ENCODE measurements around the gene PRPS2. TPM values are rescaled to one million over a fixed set of nuclear protein-coding genes. Genes with fewer than 3 reads are reported as not detected.
A peak's percentile ranks its signal among the peaks of the same experiment; 100 is the strongest.

Gene PRPS2
- 46.2 TPM for total RNA-seq

GRCh38 chrX:12791257-12792228 lies at the start of gene PRPS2:
PRPS2 (plus strand) TSS chrX:12791412; CDS start chrX:12791498, 86 bp downstream.
- Histone ChIP-seq H3K4me3 (peak within 1 kb of the TSS; percentile 57 to 87), H3K4me1 (no peaks in the 10 kb centered on the region), H3K27ac (peak within 1 kb of the TSS in 1 of 2 donors; percentile 53), H3K9me3 (no peaks in the 10 kb centered on the region), H3K27me3 (no peaks in the 10 kb centered on the region), H3K36me3 (no peaks in the 10 kb centered on the region)
- peak in 1 of 2 donors; percentile 78 for DNase-seq (ENCODE audit: low spot score in 2 of 2)
- intact Hi-C loops (cut with DNase I), result no loop called here
- TF ChIP-seq CTCF (IDR thresholded peaks at IDR 0.05), result no peak

DNA sequence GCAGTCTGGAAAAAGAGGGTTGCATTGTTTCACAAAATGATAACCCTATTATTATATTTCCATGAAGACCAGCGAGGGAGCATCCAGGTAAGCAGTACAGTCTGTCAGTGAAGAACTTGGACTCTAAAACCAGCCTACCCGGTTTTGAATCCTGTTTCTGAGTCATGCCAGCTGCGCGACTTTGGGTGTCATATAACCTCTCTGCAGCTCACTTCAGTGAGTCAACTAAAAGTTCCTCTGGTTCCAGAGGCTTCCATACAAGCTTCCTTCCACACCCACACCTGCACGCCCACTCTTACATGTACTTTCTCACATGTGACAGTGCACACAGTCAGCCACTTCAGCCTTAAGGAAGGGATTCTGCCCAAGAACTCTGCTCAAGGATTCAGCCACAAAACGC lies 49.8 kb upstream of the PRPS2 start:
- Histone ChIP-seq H3K27me3 (no peaks in the 10 kb centered on the region), H3K9me3 (no peaks in the 10 kb centered on the region), H3K4me3 (no peak overlapping the region), H3K4me1 (no peaks in the 10 kb centered on the region), H3K27ac (no peak overlapping the region), H3K36me3 (no peaks in the 10 kb centered on the region)
- TF ChIP-seq CTCF (IDR thresholded peaks at IDR 0.05), result no peak
- intact Hi-C loops (cut with DNase I), result no loop called here
- DNase-seq (ENCODE audit: low spot score in 2 of 2), result no peak

DNA sequence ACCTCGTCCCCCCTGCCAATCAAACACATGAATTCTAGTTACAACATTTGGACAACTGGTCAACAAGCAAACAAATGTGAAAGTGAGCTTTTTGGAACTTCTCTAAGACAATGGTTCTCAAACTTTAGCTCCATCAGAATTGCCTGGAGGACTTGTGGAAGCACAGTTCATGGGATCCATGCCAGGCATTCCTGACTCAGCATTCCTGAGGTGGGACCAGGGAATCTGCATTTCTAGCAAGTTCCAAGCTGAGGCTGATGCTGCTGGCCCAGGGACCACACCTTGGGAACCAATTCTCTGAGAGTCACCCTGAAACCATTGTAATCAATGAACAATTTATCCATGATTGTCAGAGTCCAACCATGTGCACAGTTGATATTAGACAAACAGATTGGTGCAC lies 43.8 kb upstream of the PRPS2 start:
- intact Hi-C loops (cut with DNase I), result no loop called here
- no peak for TF ChIP-seq CTCF (IDR thresholded peaks at IDR 0.05)
- no peaks in the 10 kb centered on the region for H3K36me3 ChIP-seq
- no peaks in the 10 kb centered on the region for H3K9me3 ChIP-seq
- H3K4me1 ChIP-seq, result no peaks in the 10 kb centered on the region
- no peaks in the 10 kb centered on the region for H3K27me3 ChIP-seq
- no peak overlapping the region for H3K27ac ChIP-seq
- no peak overlapping the region for H3K4me3 ChIP-seq
- DNase-seq (ENCODE audit: low spot score in 2 of 2), result no peak

DNA sequence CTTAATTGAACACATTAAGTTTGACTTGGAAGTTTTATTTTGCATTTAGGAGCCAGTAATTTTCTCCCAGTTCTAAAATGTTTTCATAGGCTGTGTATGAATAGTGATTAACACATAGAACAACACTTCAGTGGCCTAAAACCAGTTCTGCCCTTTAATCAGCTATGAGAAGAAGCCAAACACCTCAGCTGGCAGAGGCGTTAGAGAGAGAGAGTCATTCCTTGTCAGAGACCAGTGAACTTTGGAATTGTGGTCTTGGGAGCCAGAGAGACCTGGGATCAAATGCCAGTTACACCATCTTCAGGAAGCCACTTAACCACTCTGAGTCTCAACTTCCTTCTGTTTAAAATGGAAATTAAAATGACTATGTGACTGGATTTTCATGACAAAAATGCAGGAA lies 39.3 kb upstream of the PRPS2 start:
- no peak for TF ChIP-seq CTCF (IDR thresholded peaks at IDR 0.05)
- Histone ChIP-seq H3K4me3 (no peak overlapping the region), H3K27ac (no peak overlapping the region), H3K9me3 (no peaks in the 10 kb centered on the region), H3K36me3 (no peaks in the 10 kb centered on the region), H3K27me3 (no peaks in the 10 kb centered on the region), H3K4me1 (no peaks in the 10 kb centered on the region)
- no peak for DNase-seq (ENCODE audit: low spot score in 2 of 2)
- intact Hi-C loops (cut with DNase I), result no loop called here

GRCh38 chrX:12753366-12753765 lies 37.8 kb upstream of the PRPS2 start:
- intact Hi-C loops (cut with DNase I), result no loop called here
- Histone ChIP-seq H3K9me3 (no peaks in the 10 kb centered on the region), H3K36me3 (no peaks in the 10 kb centered on the region), H3K27ac (no peak overlapping the region), H3K27me3 (no peaks in the 10 kb centered on the region), H3K4me1 (no peaks in the 10 kb centered on the region), H3K4me3 (no peak overlapping the region)
- no peak for TF ChIP-seq CTCF (IDR thresholded peaks at IDR 0.05)
- no peak for DNase-seq (ENCODE audit: low spot score in 2 of 2)

All from ascending aorta (tissue), 2 donors.